H9 (cell line): ENCODE measurements around the gene STAC. TPM values are rescaled to one million over a fixed set of nuclear protein-coding genes. Genes with fewer than 3 reads are reported as not detected.

ENCODE experiments used
- DNase-seq: peaks from one replicate; pipeline ENCODE4 v3.0.0-alpha.2; 2017
- H2AFZ ChIP-seq: one replicate; pipeline ENCODE4 v1.6.1; 2013; ENCODE audit warnings: mild to moderate bottlenecking, low read length, control low read depth, moderate library complexity
- H2AK5ac ChIP-seq: 2 replicates; pipeline ENCODE4 v1.6.1; 2013; ENCODE audit warnings: low read length, control low read depth, mixed read lengths; ENCODE audit not compliant: insufficient read length
- H2BK120ac ChIP-seq: one replicate; pipeline ENCODE4 v1.6.1; 2013; ENCODE audit warnings: low read depth, mild to moderate bottlenecking, low read length, control low read depth, inconsistent platforms; ENCODE audit not compliant: poor library complexity, severe bottlenecking
- H2BK12ac ChIP-seq: 2 replicates; pipeline ENCODE4 v1.6.1; 2013; ENCODE audit warnings: low read length, control low read depth, mixed read lengths, low read depth; ENCODE audit not compliant: insufficient read length
- H2BK15ac ChIP-seq: 2 replicates; pipeline ENCODE4 v1.6.1; 2013; ENCODE audit warnings: low read depth, low read length, control low read depth
- H2BK20ac ChIP-seq: one replicate; pipeline ENCODE4 v1.6.1; 2013; ENCODE audit warnings: low read depth, mild to moderate bottlenecking, low read length, control low read depth, inconsistent platforms; ENCODE audit not compliant: poor library complexity, severe bottlenecking
- H2BK5ac ChIP-seq: 2 replicates; pipeline ENCODE4 v1.6.1; 2013; ENCODE audit warnings: low read length, control low read depth, mixed read lengths; ENCODE audit not compliant: insufficient read length
- H3K14ac ChIP-seq: 2 replicates; pipeline ENCODE4 v1.6.1; 2013; ENCODE audit warnings: low read length, control low read depth; ENCODE audit not compliant: insufficient read depth
- H3K18ac ChIP-seq: 2 replicates; pipeline ENCODE4 v1.6.1; 2013; ENCODE audit warnings: low read depth, mild to moderate bottlenecking, mixed read lengths, low read length, control low read depth; ENCODE audit not compliant: insufficient read length
- H3K23ac ChIP-seq: 2 replicates; pipeline ENCODE4 v1.6.1; 2013; ENCODE audit warnings: low read length, control low read depth, mixed read lengths, low read depth; ENCODE audit not compliant: insufficient read length
- H3K23me2 ChIP-seq: 2 replicates; pipeline ENCODE4 v1.6.1; 2013; ENCODE audit warnings: low read depth, mild to moderate bottlenecking, mixed read lengths, low read length, control low read depth; ENCODE audit not compliant: insufficient read length, poor library complexity, severe bottlenecking
- H3K27ac ChIP-seq: 2 replicates; pipeline ENCODE4 v1.5.1; 2013; ENCODE audit warnings: low read length, control low read depth, mixed read lengths, low read depth; ENCODE audit not compliant: insufficient read length
- H3K27me3 ChIP-seq: 2 replicates; pipeline ENCODE4 v1.6.1; 2013; ENCODE audit warnings: low read length, control low read depth, inconsistent platforms; ENCODE audit not compliant: insufficient read depth
- H3K4ac ChIP-seq: 2 replicates; pipeline ENCODE4 v1.6.1; 2013; ENCODE audit warnings: low read depth, mild to moderate bottlenecking, control low read depth, inconsistent platforms, low read length, moderate library complexity
- H3K4me1 ChIP-seq: 2 replicates; pipeline ENCODE4 v1.6.1; 2013; ENCODE audit warnings: low read length, control low read depth, inconsistent platforms; ENCODE audit not compliant: insufficient read depth
- H3K4me2 ChIP-seq: 2 replicates; pipeline ENCODE4 v1.6.1; 2013; ENCODE audit warnings: low read length, control low read depth, mixed read lengths; ENCODE audit not compliant: insufficient read length, insufficient read depth
- H3K56ac ChIP-seq: 2 replicates; pipeline ENCODE4 v1.6.1; 2013; ENCODE audit warnings: low read depth, mild to moderate bottlenecking, mixed read lengths, low read length, control low read depth; ENCODE audit not compliant: insufficient read length
- H3K79me1 ChIP-seq: 2 replicates; pipeline ENCODE4 v1.6.1; 2013; ENCODE audit warnings: low read depth, mild to moderate bottlenecking, moderate library complexity, low read length, control low read depth, inconsistent platforms; ENCODE audit not compliant: insufficient read depth, poor library complexity, severe bottlenecking
- H3K79me2 ChIP-seq: 2 replicates; pipeline ENCODE4 v1.6.1; 2013; ENCODE audit warnings: low read length, control low read depth, inconsistent platforms; ENCODE audit not compliant: insufficient read depth
- H3K9ac ChIP-seq: 2 replicates; pipeline ENCODE4 v1.6.1; 2013; ENCODE audit warnings: low read length, control low read depth, mixed read lengths; ENCODE audit not compliant: insufficient read length; ENCODE audit errors: extremely low read depth
- H3K9me3 ChIP-seq: one replicate; pipeline ENCODE4 v1.6.1; 2013; ENCODE audit warnings: low read depth, low read length, inconsistent platforms; ENCODE audit not compliant: control insufficient read depth
- H3T11ph ChIP-seq: one replicate; pipeline ENCODE4 v1.6.1; 2013; ENCODE audit warnings: mild to moderate bottlenecking, low read length, control low read depth, inconsistent platforms
- H4K20me1 ChIP-seq: one replicate; pipeline ENCODE4 v1.6.1; 2013; ENCODE audit not compliant: control insufficient read depth, insufficient read length, insufficient read depth
- H4K5ac ChIP-seq: 2 replicates; pipeline ENCODE4 v1.6.1; 2013; ENCODE audit warnings: low read depth, mild to moderate bottlenecking, mixed read lengths, low read length, control low read depth; ENCODE audit not compliant: insufficient read length
- H4K8ac ChIP-seq: replicated peaks from 2 replicates; pipeline ENCODE4 v1.6.1; 2013; ENCODE audit warnings: low read length, control low read depth, mixed read lengths, low read depth; ENCODE audit not compliant: insufficient read length
- H4K91ac ChIP-seq: 2 replicates; pipeline ENCODE4 v1.6.1; 2013; ENCODE audit warnings: low read depth, mild to moderate bottlenecking, moderate library complexity, mixed read lengths, low read length, control low read depth; ENCODE audit not compliant: insufficient read length
- H3K27ac Mint-ChIP-seq, 3 experiments: 2 replicates in 2 of 3; 3 replicates in 1 of 3; pipeline ENCODE4 v1.8.0; 2020 to 2021; ENCODE audit warnings: mixed read lengths in 3 of 3, mild to moderate bottlenecking in 1 of 3, moderate library complexity in 1 of 3
- H3K27me3 Mint-ChIP-seq: 2 replicates; pipeline ENCODE4 v1.8.0; 2021; ENCODE audit warnings: low read depth, mild to moderate bottlenecking, moderate library complexity, mixed read lengths
- H3K36me3 Mint-ChIP-seq, 3 experiments: 2 replicates in 2 of 3; 3 replicates in 1 of 3; pipeline ENCODE4 v1.8.0; 2020 to 2021; ENCODE audit warnings: low read depth in 3 of 3, mixed read lengths in 3 of 3; ENCODE audit not compliant: insufficient read depth in 1 of 3
- H3K4me1 Mint-ChIP-seq, 2 experiments: 2 replicates each; pipeline ENCODE4 v1.8.0; 2020; ENCODE audit warnings: mixed read lengths in 2 of 2
- H3K4me3 Mint-ChIP-seq, 2 experiments: 2 replicates in 1 of 2; 3 replicates in 1 of 2; pipeline ENCODE4 v1.8.0; 2020 to 2021; ENCODE audit warnings: mild to moderate bottlenecking in 2 of 2, mixed read lengths in 2 of 2, moderate library complexity in 1 of 2
- H3K9me3 Mint-ChIP-seq, 2 experiments: 2 replicates in 1 of 2; 3 replicates in 1 of 2; pipeline ENCODE4 v1.8.0; 2020; ENCODE audit warnings: mild to moderate bottlenecking in 2 of 2, mixed read lengths in 2 of 2, moderate library complexity in 1 of 2
- WGBS: extraction: QIAGEN DNeasy Blood & Tissue Kit; methylation state at CpG from one replicate; pipeline ENCODE4 v1.1.7; 2013; ENCODE audit warnings: missing lambda C conversion rate, low lambda C conversion rate, mixed read lengths; ENCODE audit not compliant: insufficient read length; ENCODE audit errors: extremely low coverage; 5-methylcytosine and 5-hydroxymethylcytosine counted together
- total RNA-seq: library from RNA; stranded (reverse); gene quantifications from 2 replicates; pipeline ENCODE4 v1.2.1, GENCODE V29; 2021
- TF ChIP-seq, protein P1 (sequence below): fragments of 200-600 bp; sonication (generic); conservative IDR thresholded peaks from 3 replicates; pipeline ENCODE4 v1.8.0; 2021; ENCODE audit warnings: antibody characterized with exemption, mild to moderate bottlenecking

The STAC gene
- total RNA-seq, 1 experiment from 2014 or later = 3.0 TPM

DNA sequence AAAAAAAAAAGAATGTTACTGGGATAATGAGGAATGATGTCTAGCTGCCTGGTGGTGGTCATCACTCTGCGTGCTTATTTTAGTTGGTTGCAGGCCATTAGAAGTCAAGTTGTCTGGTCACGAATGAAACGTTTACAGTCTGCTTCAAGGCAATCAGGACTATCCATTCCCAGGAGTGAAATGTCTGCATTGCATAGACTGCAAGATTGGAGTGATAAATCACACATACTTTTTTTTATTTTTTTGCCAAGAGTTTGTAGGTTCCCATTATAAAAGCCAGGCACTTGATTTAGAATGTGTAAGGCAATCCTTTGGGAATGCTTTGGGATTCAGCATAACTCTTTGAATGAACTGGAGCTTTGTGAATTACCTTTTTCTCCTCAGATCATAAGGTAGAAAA is 132.3 kb downstream of the STAC start:
- Histone ChIP-seq H2AK5ac (no peak overlapping the region), H3K4me2 (no peak overlapping the region), H4K5ac (no peak overlapping the region), H3K27me3 (no peaks in the 10 kb centered on the region), H2BK15ac (no peak overlapping the region), H3K56ac (no peak overlapping the region), H3K4me1 (no peaks in the 10 kb centered on the region), H3K79me1 (no peaks in the 10 kb centered on the region), H3K27ac (no peak overlapping the region), H4K20me1 (no peaks in the 10 kb centered on the region), H3K18ac (no peak overlapping the region), H3K9ac (no peak overlapping the region), H3K79me2 (no peaks in the 10 kb centered on the region), H4K91ac (no peak overlapping the region), H2BK12ac (no peak overlapping the region), H2BK120ac (no peak overlapping the region), H3K9me3 (no peaks in the 10 kb centered on the region), H2BK20ac (no peak overlapping the region), H4K8ac (no peak overlapping the region), H2BK5ac (no peak overlapping the region), H3T11ph (no peak overlapping the region), H2AFZ (no peak overlapping the region), H3K23me2 (no peaks in the 10 kb centered on the region), H3K23ac (no peak overlapping the region), H3K14ac (no peak overlapping the region), H3K4ac (no peak overlapping the region)
- Mint-ChIP-seq H3K9me3 (peaks cover 0 to 3% of the 10 kb centered on the region in 2 experiments; a peak in 1 of 5 replicates), H3K27me3 (no peaks in the 10 kb centered on the region), H3K4me3 (no peak overlapping the region), H3K27ac (no peak overlapping the region; a peak in 1 of 7 replicates), H3K4me1 (peaks cover 6 to 9% of the 10 kb centered on the region in 2 experiments), H3K36me3 (peaks cover 11 to 13% (median 12%) of the 10 kb centered on the region in 3 experiments; a peak in 5 of 7 replicates)
- TF ChIP-seq, protein P1, sequence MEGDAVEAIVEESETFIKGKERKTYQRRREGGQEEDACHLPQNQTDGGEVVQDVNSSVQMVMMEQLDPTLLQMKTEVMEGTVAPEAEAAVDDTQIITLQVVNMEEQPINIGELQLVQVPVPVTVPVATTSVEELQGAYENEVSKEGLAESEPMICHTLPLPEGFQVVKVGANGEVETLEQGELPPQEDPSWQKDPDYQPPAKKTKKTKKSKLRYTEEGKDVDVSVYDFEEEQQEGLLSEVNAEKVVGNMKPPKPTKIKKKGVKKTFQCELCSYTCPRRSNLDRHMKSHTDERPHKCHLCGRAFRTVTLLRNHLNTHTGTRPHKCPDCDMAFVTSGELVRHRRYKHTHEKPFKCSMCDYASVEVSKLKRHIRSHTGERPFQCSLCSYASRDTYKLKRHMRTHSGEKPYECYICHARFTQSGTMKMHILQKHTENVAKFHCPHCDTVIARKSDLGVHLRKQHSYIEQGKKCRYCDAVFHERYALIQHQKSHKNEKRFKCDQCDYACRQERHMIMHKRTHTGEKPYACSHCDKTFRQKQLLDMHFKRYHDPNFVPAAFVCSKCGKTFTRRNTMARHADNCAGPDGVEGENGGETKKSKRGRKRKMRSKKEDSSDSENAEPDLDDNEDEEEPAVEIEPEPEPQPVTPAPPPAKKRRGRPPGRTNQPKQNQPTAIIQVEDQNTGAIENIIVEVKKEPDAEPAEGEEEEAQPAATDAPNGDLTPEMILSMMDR = no peak
- no peak for DNase-seq
- WGBS = no CpG with 5 or more reads among the region's 3 CpGs
